Stimulated activated CD8-positive, alpha-beta memory T cell treated with anti-CD3 and anti-CD28 coated beads, Interleukin-12 subunit alpha, Interleukin-12 subunit beta, amount 100 ng/mL, for 1 hour (primary cell): Measurements from ENCODE around the gene GRB10.

ENCODE experiments used
- DNase-seq: peaks from one replicate; pipeline ENCODE4 v3.0.0-alpha.2; 2020; ENCODE audit warnings: low read depth

GRB10 gene

GRCh38 chr7:50653126-50653864, 129.4 kb downstream of the GRB10 start:
- no peak for DNase-seq

- no peak for DNase-seq
Observed at GRCh38 chr7:50652400-50653125, 130.1 kb downstream of the GRB10 start.

GRCh38 chr7:50651271-50651989, 131.3 kb downstream of the GRB10 start:
- no peak for DNase-seq

- no peak for DNase-seq
Observed at GRCh38 chr7:50650057-50650664, 132.5 kb downstream of the GRB10 start.

- no peak for DNase-seq
Observed at GRCh38 chr7:50649259-50649885, 133.3 kb downstream of the GRB10 start.

GRCh38 chr7:50648570-50649169, 134.0 kb downstream of the GRB10 start:
- no peak for DNase-seq

GRCh38 chr7:50648076-50648475, 134.6 kb downstream of the GRB10 start:
- no peak for DNase-seq

GRCh38 chr7:50647286-50647980, 135.3 kb downstream of the GRB10 start:
- DNase-seq, result no peak

GRCh38 chr7:50646069-50646468, 136.6 kb downstream of the GRB10 start:
- DNase-seq, result no peak

GRCh38 chr7:50645186-50645585, 137.5 kb downstream of the GRB10 start:
- no peak for DNase-seq

- DNase-seq, result no peak
Observed at GRCh38 chr7:50644586-50644985, 138.1 kb downstream of the GRB10 start.

- no peak for DNase-seq
Observed at GRCh38 chr7:50644114-50644513, 138.6 kb downstream of the GRB10 start.

GRCh38 chr7:50641442-50642405, 141.0 kb downstream of the GRB10 start:
- DNase-seq, result no peak

- DNase-seq, result no peak
Observed at GRCh38 chr7:50640779-50641178, 141.9 kb downstream of the GRB10 start.

GRCh38 chr7:50640256-50640655, 142.4 kb downstream of the GRB10 start:
- DNase-seq, result no peak

- DNase-seq, result no peak
Observed at GRCh38 chr7:50637725-50638643, 144.7 kb downstream of the GRB10 start.

GRCh38 chr7:50634378-50634777, 148.3 kb downstream of the GRB10 start:
- DNase-seq, result no peak

- no peak for DNase-seq
Observed at GRCh38 chr7:50633414-50633710, 149.3 kb downstream of the GRB10 start.
